Nephron (organoid): ENCODE results near the gene IKZF4.
"Not testable (repeated sequence)": the region's sequence is repeated elsewhere in the genome, so short reads cannot be mapped to it uniquely, and the experiment has no call there.

Experiments used
- H3K27ac Mint-ChIP-seq, 3 experiments: 2 replicates each; pipeline ENCODE4 v1.8.0; 2020; ENCODE audit warnings: mixed read lengths in 3 of 3, mild to moderate bottlenecking in 2 of 3, moderate library complexity in 1 of 3
- H3K27me3 Mint-ChIP-seq: 2 replicates; pipeline ENCODE4 v1.8.0; 2021; ENCODE audit warnings: low read depth, mild to moderate bottlenecking, moderate library complexity, mixed read lengths
- H3K36me3 Mint-ChIP-seq: 2 replicates; pipeline ENCODE4 v1.8.0; 2020; ENCODE audit warnings: low read depth, mixed read lengths
- H3K4me1 Mint-ChIP-seq: 2 replicates; pipeline ENCODE4 v1.8.0; 2020; ENCODE audit warnings: mixed read lengths
- H3K4me3 Mint-ChIP-seq, 3 experiments: 2 replicates each; pipeline ENCODE4 v1.8.0; 2020; ENCODE audit warnings: mild to moderate bottlenecking in 3 of 3, mixed read lengths in 3 of 3, moderate library complexity in 2 of 3
- H3K9me3 Mint-ChIP-seq: 2 replicates; pipeline ENCODE4 v1.8.0; 2020; ENCODE audit warnings: mixed read lengths
- CTCF ChIP-seq, 3 experiments: fragments of 200-600 bp; sonication (generic); IDR thresholded peaks; one replicate each; pipeline ENCODE4 v1.5.0; 2021; ENCODE audit warnings: antibody characterized with exemption in 3 of 3; ENCODE audit not compliant: unreplicated experiment in 3 of 3

Gene IKZF4

GRCh38 chr12:55984861-55985260 lies 36.0 kb upstream of the IKZF4 start:
- peak overlapping the region in 1 of 3 experiments; percentile 43 for H3K27ac Mint-ChIP-seq
- no peak overlapping the region for H3K4me3 Mint-ChIP-seq

GRCh38 chr12:55985341-55985740 lies 35.5 kb upstream of the IKZF4 start:
- H3K9me3 Mint-ChIP-seq = no peaks in the 10 kb centered on the region

More at GRCh38 chr12:55984861-55985260, 36.0 kb upstream of the IKZF4 start:
- Mint-ChIP-seq H3K9me3 (no peaks in the 10 kb centered on the region), H3K27me3 (peaks cover 3% of the 10 kb centered on the region), H3K4me1 (peaks cover 11% of the 10 kb centered on the region), H3K36me3 (peaks cover 70% of the 10 kb centered on the region)
- TF ChIP-seq CTCF (IDR thresholded peaks at IDR 0.05; ENCODE audit: unreplicated experiment in 3 of 3) = no peak

GRCh38 chr12:55985976-55986375 lies 34.9 kb upstream of the IKZF4 start:
- peaks cover 70% of the 10 kb centered on the region for H3K36me3 Mint-ChIP-seq

More at GRCh38 chr12:55985341-55985740, 35.5 kb upstream of the IKZF4 start:
- no peak for TF ChIP-seq CTCF (IDR thresholded peaks at IDR 0.05; ENCODE audit: unreplicated experiment in 3 of 3)
- Mint-ChIP-seq H3K4me1 (peaks cover 11% of the 10 kb centered on the region), H3K36me3 (peaks cover 70% of the 10 kb centered on the region), H3K4me3 (peak overlapping the region in 1 of 3 experiments; percentile 4), H3K27me3 (peaks cover under 1% of the 10 kb centered on the region), H3K27ac (peak overlapping the region; percentile 32 to 45 (median 43))

GRCh38 chr12:55991110-55991509 lies 29.7 kb upstream of the IKZF4 start:
- TF ChIP-seq CTCF (IDR thresholded peaks at IDR 0.05; ENCODE audit: unreplicated experiment in 3 of 3) = no peak
- no peak overlapping the region for H3K4me3 Mint-ChIP-seq
- H3K27ac Mint-ChIP-seq = no peak overlapping the region
- no peaks in the 10 kb centered on the region for H3K4me1 Mint-ChIP-seq
- peaks cover 73% of the 10 kb centered on the region for H3K36me3 Mint-ChIP-seq
- H3K27me3 Mint-ChIP-seq = no peaks in the 10 kb centered on the region
- H3K9me3 Mint-ChIP-seq = no peaks in the 10 kb centered on the region

More at GRCh38 chr12:55985976-55986375, 34.9 kb upstream of the IKZF4 start:
- Mint-ChIP-seq H3K4me1 (peaks cover 11% of the 10 kb centered on the region), H3K4me3 (peak overlapping the region in 1 of 3 experiments; percentile 4), H3K27ac (peak overlapping the region in 1 of 3 experiments; percentile 43)
- H3K9me3 Mint-ChIP-seq, H3K27me3 Mint-ChIP-seq: not testable (repeated sequence)

GRCh38 chr12:55993230-55993853 lies 27.5 kb upstream of the IKZF4 start:
- H3K27ac Mint-ChIP-seq = peak overlapping the region in 2 of 3 experiments; percentile 22 to 54
- no peaks in the 10 kb centered on the region for H3K9me3 Mint-ChIP-seq
- no peak overlapping the region for H3K4me3 Mint-ChIP-seq
- no peak for TF ChIP-seq CTCF (IDR thresholded peaks at IDR 0.05; ENCODE audit: unreplicated experiment in 3 of 3)
- H3K27me3 Mint-ChIP-seq = no peaks in the 10 kb centered on the region
- H3K36me3 Mint-ChIP-seq = peaks cover 56% of the 10 kb centered on the region
- H3K4me1 Mint-ChIP-seq = peaks cover 4% of the 10 kb centered on the region

- Mint-ChIP-seq H3K9me3 (no peaks in the 10 kb centered on the region), H3K4me3 (no peak overlapping the region), H3K27me3 (no peaks in the 10 kb centered on the region), H3K4me1 (peaks cover 4% of the 10 kb centered on the region), H3K27ac (peak overlapping the region in 1 of 3 experiments; percentile 98), H3K36me3 (peaks cover 45% of the 10 kb centered on the region)
- TF ChIP-seq CTCF (IDR thresholded peaks at IDR 0.05; ENCODE audit: unreplicated experiment in 3 of 3) = no peak
Observed at GRCh38 chr12:55995366-55995765, 25.5 kb upstream of the IKZF4 start.
